ENCODE measurements around the gene TTLL11. TPM values are rescaled to one million over a fixed set of nuclear protein-coding genes. Genes with fewer than 3 reads are reported as not detected.
A peak's percentile ranks its signal among the peaks of the same experiment; 100 is the strongest.

Gene TTLL11
- total RNA-seq, 3 donors from 2014 or later, result 6.0 to 22.2 (median 6.4) TPM

GRCh38 chr9:121938621-121939020 is 154.5 kb downstream of the TTLL11 start:
- Histone ChIP-seq H3K4me3 (no peak overlapping the region), H3K36me3 (ENCODE audit: low read depth) (no peaks in the 10 kb centered on the region), H3K9me3 (no peaks in the 10 kb centered on the region), H3K4me1 (ENCODE audit: low read depth) (no peaks in the 10 kb centered on the region)
- TF ChIP-seq CTCF (IDR thresholded peaks at IDR 0.05), result no peak
- intact Hi-C loops (cut with DNase I, micrococcal nuclease), result no loop called here
- DNase-seq (no peak), ATAC-seq (peak; percentile 52)

GRCh38 chr9:121937240-121937639 is 155.9 kb downstream of the TTLL11 start:
- TF ChIP-seq CTCF (IDR thresholded peaks at IDR 0.05), result no peak
- H3K4me1 ChIP-seq (ENCODE audit: low read depth), result no peaks in the 10 kb centered on the region
- no peaks in the 10 kb centered on the region for H3K9me3 ChIP-seq
- no peaks in the 10 kb centered on the region for H3K36me3 ChIP-seq (ENCODE audit: low read depth)
- DNase-seq, result no peak
- ATAC-seq, result no peak
- H3K4me3 ChIP-seq, result no peak overlapping the region
- intact Hi-C loops (cut with DNase I, micrococcal nuclease), result no loop called here

GRCh38 chr9:121935739-121936138 is 157.4 kb downstream of the TTLL11 start:
- TF ChIP-seq CTCF (IDR thresholded peaks at IDR 0.05), result no peak
- Histone ChIP-seq H3K4me3 (no peak overlapping the region), H3K4me1 (ENCODE audit: low read depth) (no peaks in the 10 kb centered on the region), H3K9me3 (no peaks in the 10 kb centered on the region), H3K36me3 (ENCODE audit: low read depth) (no peaks in the 10 kb centered on the region)
- ATAC-seq (no peak), DNase-seq (no peak)
- intact Hi-C loops (cut with DNase I, micrococcal nuclease), result no loop called here

GRCh38 chr9:121930956-121931355 is 162.2 kb downstream of the TTLL11 start:
- H3K4me1 ChIP-seq (ENCODE audit: low read depth), result no peaks in the 10 kb centered on the region
- intact Hi-C loops (cut with DNase I, micrococcal nuclease), result no loop called here
- H3K9me3 ChIP-seq, result no peaks in the 10 kb centered on the region
- DNase-seq, result no peak
- H3K4me3 ChIP-seq, result no peak overlapping the region
- TF ChIP-seq CTCF (IDR thresholded peaks at IDR 0.05), result no peak
- no peaks in the 10 kb centered on the region for H3K36me3 ChIP-seq (ENCODE audit: low read depth)
- no peak for ATAC-seq

GRCh38 chr9:121929893-121930875 is 162.9 kb downstream of the TTLL11 start:
- DNase-seq (no peak), ATAC-seq (no peak)
- Histone ChIP-seq H3K9me3 (no peaks in the 10 kb centered on the region), H3K4me3 (no peak overlapping the region), H3K4me1 (ENCODE audit: low read depth) (no peaks in the 10 kb centered on the region), H3K36me3 (ENCODE audit: low read depth) (no peaks in the 10 kb centered on the region)
- TF ChIP-seq CTCF (IDR thresholded peaks at IDR 0.05), result no peak
- intact Hi-C loops (cut with DNase I, micrococcal nuclease), result no loop called here

Data from mucosa of descending colon (tissue), 3 donors.